ENCODE data around the gene NPY4R. TPM values are rescaled to one million over a fixed set of nuclear protein-coding genes. Genes with fewer than 3 reads are reported as not detected.
"Not testable (repeated sequence)": the region's sequence is repeated elsewhere in the genome, so short reads cannot be mapped to it uniquely, and the experiment has no call there.

NPY4R gene
- total RNA-seq: not detected in 2 replicates

- DNase-seq (ENCODE audit: low read depth); H3K27me3 ChIP-seq (ENCODE audit: control insufficient read depth, insufficient read depth, low read length); H3K36me3 ChIP-seq (ENCODE audit: control insufficient read depth, insufficient read depth, low read length); H3K4me3 ChIP-seq (ENCODE audit: low read depth, low read length): not testable (repeated sequence)
These were observed at the start of gene NPY4R for GRCh38 chr10:46465765-46466164. TSS of gene NPY4R (minus strand) at chr10:46465958. CDS start at chr10:46462635, 3,323 bp downstream.

GRCh38 chr10:46515366-46515765 is 49.6 kb upstream of the NPY4R start:
- Histone ChIP-seq H3K36me3 (ENCODE audit: control insufficient read depth, insufficient read depth, low read length) (no peaks in the 10 kb centered on the region), H3K4me3 (ENCODE audit: low read depth, low read length) (no peak overlapping the region), H3K27me3 (ENCODE audit: control insufficient read depth, insufficient read depth, low read length) (no peaks in the 10 kb centered on the region)
- no peak for DNase-seq (ENCODE audit: low read depth)
- TF ChIP-seq, protein P1, sequence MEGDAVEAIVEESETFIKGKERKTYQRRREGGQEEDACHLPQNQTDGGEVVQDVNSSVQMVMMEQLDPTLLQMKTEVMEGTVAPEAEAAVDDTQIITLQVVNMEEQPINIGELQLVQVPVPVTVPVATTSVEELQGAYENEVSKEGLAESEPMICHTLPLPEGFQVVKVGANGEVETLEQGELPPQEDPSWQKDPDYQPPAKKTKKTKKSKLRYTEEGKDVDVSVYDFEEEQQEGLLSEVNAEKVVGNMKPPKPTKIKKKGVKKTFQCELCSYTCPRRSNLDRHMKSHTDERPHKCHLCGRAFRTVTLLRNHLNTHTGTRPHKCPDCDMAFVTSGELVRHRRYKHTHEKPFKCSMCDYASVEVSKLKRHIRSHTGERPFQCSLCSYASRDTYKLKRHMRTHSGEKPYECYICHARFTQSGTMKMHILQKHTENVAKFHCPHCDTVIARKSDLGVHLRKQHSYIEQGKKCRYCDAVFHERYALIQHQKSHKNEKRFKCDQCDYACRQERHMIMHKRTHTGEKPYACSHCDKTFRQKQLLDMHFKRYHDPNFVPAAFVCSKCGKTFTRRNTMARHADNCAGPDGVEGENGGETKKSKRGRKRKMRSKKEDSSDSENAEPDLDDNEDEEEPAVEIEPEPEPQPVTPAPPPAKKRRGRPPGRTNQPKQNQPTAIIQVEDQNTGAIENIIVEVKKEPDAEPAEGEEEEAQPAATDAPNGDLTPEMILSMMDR (IDR thresholded peaks at IDR 0.05; ENCODE audit: insufficient read depth, low read length, poor library complexity, severe bottlenecking): no peak

- Histone ChIP-seq H3K36me3 (ENCODE audit: control insufficient read depth, insufficient read depth, low read length) (no peaks in the 10 kb centered on the region), H3K4me3 (ENCODE audit: low read depth, low read length) (no peak overlapping the region), H3K27me3 (ENCODE audit: control insufficient read depth, insufficient read depth, low read length) (no peaks in the 10 kb centered on the region)
- no peak for DNase-seq (ENCODE audit: low read depth)
- TF ChIP-seq, protein P1 (IDR thresholded peaks at IDR 0.05; ENCODE audit: insufficient read depth, low read length, poor library complexity, severe bottlenecking): no peak
These were observed 49.1 kb upstream of the NPY4R start for GRCh38 chr10:46514899-46515298.

GRCh38 chr10:46514431-46514861 is 48.7 kb upstream of the NPY4R start:
- TF ChIP-seq, protein P1 (IDR thresholded peaks at IDR 0.05; ENCODE audit: insufficient read depth, low read length, poor library complexity, severe bottlenecking): no peak

GRCh38 chr10:46513333-46513732 is 47.6 kb upstream of the NPY4R start:
- H3K4me3 ChIP-seq (ENCODE audit: low read depth, low read length); DNase-seq (ENCODE audit: low read depth); H3K36me3 ChIP-seq (ENCODE audit: control insufficient read depth, insufficient read depth, low read length); H3K27me3 ChIP-seq (ENCODE audit: control insufficient read depth, insufficient read depth, low read length): not testable (repeated sequence)

More at GRCh38 chr10:46514431-46514861, 48.7 kb upstream of the NPY4R start:
- Histone ChIP-seq H3K4me3 (ENCODE audit: low read depth, low read length) (no peak overlapping the region), H3K27me3 (ENCODE audit: control insufficient read depth, insufficient read depth, low read length) (no peaks in the 10 kb centered on the region), H3K36me3 (ENCODE audit: control insufficient read depth, insufficient read depth, low read length) (no peaks in the 10 kb centered on the region)
- DNase-seq (ENCODE audit: low read depth): no peak

DNA sequence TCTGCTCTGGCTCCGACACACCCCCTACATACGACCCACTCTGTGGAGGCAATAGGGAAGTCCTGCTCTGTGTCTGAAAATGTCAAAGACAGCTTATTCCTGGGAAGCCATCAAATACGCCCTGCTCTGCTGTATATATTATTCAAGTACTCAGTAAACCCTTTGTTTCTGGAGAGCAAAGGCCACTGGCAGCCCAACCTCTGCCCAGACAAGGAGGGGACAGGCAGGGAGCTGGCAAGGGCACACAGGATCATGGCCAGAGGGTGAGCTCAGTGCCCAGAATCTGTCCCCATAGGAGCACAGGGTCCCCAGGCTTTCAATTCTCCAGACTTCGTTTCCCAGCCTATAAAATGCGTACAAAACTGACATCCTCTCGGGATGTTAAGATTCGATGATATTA is 47.0 kb upstream of the NPY4R start:
- not testable (repeated sequence) for H3K27me3 ChIP-seq (ENCODE audit: control insufficient read depth, insufficient read depth, low read length); H3K4me3 ChIP-seq (ENCODE audit: low read depth, low read length); DNase-seq (ENCODE audit: low read depth); H3K36me3 ChIP-seq (ENCODE audit: control insufficient read depth, insufficient read depth, low read length)

DNA sequence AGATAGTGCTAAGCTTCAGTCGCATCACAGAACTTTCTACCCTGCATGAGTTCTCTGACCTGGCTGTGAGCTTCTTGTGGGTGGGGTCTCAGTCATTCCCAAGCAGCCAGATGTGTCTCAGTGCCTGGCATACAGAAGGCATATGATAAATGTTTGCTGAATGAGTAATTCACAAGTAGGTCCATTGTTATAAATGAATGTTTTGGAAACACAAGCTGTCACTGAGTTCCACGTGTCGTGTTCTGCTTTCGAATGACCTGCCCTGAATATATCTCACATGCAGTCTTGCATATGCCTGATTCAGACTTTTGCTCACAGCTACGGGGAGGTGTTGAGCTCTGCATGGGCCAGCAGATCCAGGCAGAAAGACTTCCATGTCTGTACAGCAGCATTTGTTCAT is 46.2 kb upstream of the NPY4R start:
- H3K4me3 ChIP-seq (ENCODE audit: low read depth, low read length); H3K27me3 ChIP-seq (ENCODE audit: control insufficient read depth, insufficient read depth, low read length); DNase-seq (ENCODE audit: low read depth); H3K36me3 ChIP-seq (ENCODE audit: control insufficient read depth, insufficient read depth, low read length): not testable (repeated sequence)

GRCh38 chr10:46499990-46500389 is 34.2 kb upstream of the NPY4R start:
- DNase-seq (ENCODE audit: low read depth); H3K27me3 ChIP-seq (ENCODE audit: control insufficient read depth, insufficient read depth, low read length); H3K4me3 ChIP-seq (ENCODE audit: low read depth, low read length); H3K36me3 ChIP-seq (ENCODE audit: control insufficient read depth, insufficient read depth, low read length): not testable (repeated sequence)

- H3K36me3 ChIP-seq (ENCODE audit: control insufficient read depth, insufficient read depth, low read length); H3K4me3 ChIP-seq (ENCODE audit: low read depth, low read length); DNase-seq (ENCODE audit: low read depth); H3K27me3 ChIP-seq (ENCODE audit: control insufficient read depth, insufficient read depth, low read length): not testable (repeated sequence)
These were observed 33.4 kb upstream of the NPY4R start for GRCh38 chr10:46498985-46499703.

DNA sequence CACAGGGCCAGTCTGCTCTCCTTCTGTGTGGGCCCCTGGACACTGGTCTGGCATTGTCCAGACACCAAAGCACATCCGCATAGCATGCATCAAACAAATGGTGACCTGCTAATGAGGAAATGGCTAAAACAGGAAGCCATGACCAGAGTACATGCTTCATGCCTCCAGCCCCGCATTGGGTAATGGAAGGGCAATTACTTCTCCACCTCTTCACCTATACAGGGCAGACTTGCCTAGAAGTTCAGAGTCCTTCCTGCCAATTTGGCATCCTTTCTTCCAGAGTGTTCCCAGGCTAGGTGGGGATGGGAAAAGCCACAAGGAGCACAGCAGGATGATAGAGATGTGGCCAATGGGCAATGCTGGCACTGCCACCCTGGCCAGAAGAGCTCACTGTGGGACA is 32.1 kb upstream of the NPY4R start:
- H3K27me3 ChIP-seq (ENCODE audit: control insufficient read depth, insufficient read depth, low read length); H3K36me3 ChIP-seq (ENCODE audit: control insufficient read depth, insufficient read depth, low read length); H3K4me3 ChIP-seq (ENCODE audit: low read depth, low read length); DNase-seq (ENCODE audit: low read depth): not testable (repeated sequence)

DNA sequence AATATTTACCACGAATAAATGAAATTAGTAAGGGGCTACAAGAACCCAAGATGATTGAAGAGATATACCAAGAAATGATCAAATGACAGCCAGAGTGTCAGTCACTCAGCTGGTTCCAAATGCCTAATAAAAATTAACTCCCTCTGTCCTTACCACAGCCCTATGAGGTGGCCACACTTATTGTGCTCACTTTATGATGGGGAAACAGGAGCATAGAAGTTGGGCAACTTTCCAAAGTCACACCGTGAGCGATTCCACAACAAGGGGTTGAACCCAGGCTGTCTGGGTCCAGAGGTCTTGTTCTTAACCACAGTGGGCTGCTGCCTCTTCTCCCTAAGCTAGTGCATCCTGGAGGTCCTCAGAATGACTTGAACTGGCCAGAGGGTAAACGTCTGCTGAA is 31.6 kb upstream of the NPY4R start:
- H3K36me3 ChIP-seq (ENCODE audit: control insufficient read depth, insufficient read depth, low read length); H3K27me3 ChIP-seq (ENCODE audit: control insufficient read depth, insufficient read depth, low read length); DNase-seq (ENCODE audit: low read depth); H3K4me3 ChIP-seq (ENCODE audit: low read depth, low read length): not testable (repeated sequence)

Measured in kidney epithelial cell (primary cell).